GM18526 (cell line): ENCODE measurements around the gene COG7.

ENCODE experiments used
- POLR2A ChIP-seq: IDR thresholded peaks from 3 replicates; pipeline ENCODE4 v1.6.1; 2011; ENCODE audit not compliant: insufficient read length; ENCODE audit errors: extremely low read depth

COG7 gene

GRCh38 chr16:23362460-23363317 lies 90.3 kb downstream of the COG7 start:
- no peak for TF ChIP-seq POLR2A

DNA sequence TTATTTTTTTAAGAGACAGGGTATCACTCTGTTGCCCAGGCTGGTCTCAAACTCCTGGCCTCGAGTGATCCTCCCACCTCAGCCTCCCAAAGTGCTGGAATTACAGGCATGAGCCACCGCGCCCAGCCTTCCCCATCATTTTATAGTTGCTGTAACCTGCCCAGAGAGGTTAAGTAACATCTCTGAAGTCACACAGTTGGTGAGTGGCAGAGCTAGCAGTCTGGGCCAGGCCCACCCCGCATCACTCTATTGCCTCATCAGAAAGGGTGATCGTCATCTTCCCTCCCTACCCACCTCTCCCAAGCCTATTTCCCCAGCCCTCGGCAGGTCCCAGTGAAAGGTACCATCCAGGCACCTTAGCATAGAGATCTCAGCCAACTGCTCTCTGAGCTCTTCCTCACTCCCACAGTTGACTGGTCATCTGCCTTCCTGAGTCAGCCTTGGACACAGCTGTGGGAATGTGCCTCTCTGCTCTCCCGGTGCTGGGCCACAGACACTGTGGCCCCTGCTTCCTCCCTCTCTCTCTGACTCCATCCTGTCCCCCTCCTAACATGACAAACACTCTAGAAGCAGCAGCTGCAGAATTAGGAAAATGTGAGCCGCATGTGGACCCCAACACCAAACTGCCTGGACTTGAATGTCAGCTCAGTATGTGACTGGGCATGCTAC lies 93.8 kb downstream of the COG7 start:
- TF ChIP-seq POLR2A, result no peak

DNA sequence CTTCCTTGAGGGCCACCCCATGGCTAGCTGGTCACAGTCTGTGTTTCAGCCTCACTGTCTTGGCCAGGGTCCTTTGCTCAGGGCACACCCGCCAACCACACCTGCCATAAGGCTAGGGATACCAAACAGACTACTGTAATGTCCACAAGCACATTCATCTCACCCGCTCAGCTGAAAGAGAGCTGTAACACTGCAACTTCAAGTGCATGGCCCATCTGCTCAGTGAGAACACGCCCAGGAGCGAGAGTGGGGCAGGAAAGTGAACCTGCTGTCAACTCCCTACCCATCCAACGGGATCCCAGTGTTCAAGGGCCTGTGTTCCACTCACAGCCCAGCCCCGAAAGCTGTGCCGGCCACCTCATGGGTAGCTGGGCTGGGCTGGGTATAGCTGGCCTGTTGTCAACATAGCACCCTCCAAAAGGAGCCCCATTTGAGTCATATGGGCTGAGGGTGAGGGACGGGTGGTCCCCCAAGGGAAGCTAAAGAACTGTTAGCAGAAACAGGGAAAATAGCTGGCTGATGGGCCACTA lies 95.2 kb downstream of the COG7 start:
- TF ChIP-seq POLR2A, result no peak

- no peak for TF ChIP-seq POLR2A
Measured at GRCh38 chr16:23356941-23357340, 96.0 kb downstream of the COG7 start.

GRCh38 chr16:23355106-23355670 lies 97.8 kb downstream of the COG7 start:
- no peak for TF ChIP-seq POLR2A

- no peak for TF ChIP-seq POLR2A
Measured at GRCh38 chr16:23354246-23354645, 98.7 kb downstream of the COG7 start.

DNA sequence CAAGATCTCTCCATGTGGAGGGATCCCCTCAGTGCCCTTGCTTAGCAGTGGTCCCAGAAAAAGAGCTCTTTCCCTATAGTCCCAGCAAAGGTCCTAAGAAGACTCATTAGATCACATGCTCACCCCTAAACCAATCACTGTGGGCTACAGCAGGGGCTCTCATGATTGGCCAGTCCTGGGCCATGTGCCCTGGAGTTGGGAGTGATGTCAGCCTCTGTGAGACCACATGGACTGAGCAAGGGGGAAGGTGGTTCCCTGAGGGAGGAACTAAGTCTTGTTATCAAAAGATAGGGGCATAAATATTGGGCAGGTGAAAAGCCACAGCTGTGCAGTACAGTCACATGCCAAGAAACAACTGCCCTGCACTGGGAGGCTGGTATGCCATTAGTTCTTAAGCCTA lies 99.5 kb downstream of the COG7 start:
- TF ChIP-seq POLR2A, result no peak

DNA sequence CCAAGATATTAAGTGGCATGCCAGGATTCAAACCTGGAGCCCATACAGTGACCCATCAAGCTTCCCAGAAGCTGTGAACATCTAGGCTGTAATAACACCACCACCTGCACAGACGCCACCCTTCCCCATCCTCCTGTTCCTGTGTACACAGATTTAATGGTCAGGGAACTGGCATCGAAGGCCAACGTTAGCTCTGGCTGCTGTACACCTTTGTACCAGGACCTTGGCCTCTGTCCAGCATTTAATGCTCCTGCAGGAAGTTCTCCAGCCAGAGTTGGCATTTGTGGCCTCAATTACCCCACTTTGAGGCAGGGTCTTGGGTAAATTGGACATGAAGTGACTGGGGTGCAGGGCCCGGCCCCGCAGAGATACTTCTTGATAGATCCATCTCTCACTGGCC lies 101.6 kb downstream of the COG7 start:
- no peak for TF ChIP-seq POLR2A

GRCh38 chr16:23348579-23349469 lies 104.2 kb downstream of the COG7 start:
- no peak for TF ChIP-seq POLR2A

DNA sequence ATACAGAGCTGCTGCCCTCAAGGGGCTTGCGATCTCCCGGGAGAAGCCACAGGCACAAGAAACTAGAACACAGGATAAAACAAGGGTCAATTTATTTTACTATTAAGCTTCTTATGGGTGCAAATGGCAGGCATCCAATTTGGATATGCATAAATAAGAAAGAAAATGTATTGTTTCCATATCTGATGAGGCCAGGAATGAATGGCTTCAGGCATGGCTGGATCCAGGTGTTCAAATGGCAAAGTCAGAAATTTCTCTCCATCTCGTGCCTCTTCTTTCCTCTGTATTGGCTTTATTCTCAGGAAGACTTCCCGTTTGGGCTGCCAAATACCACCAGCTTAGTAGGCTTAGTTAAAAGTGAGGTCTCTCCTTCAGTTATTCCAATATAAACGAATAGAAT lies 107.8 kb downstream of the COG7 start:
- TF ChIP-seq POLR2A, result no peak

- no peak for TF ChIP-seq POLR2A
Measured at GRCh38 chr16:23343643-23344612, 109.1 kb downstream of the COG7 start.

- no peak for TF ChIP-seq POLR2A
Measured at GRCh38 chr16:23342083-23342640, 110.8 kb downstream of the COG7 start.

GRCh38 chr16:23339787-23340186 lies 113.2 kb downstream of the COG7 start:
- no peak for TF ChIP-seq POLR2A
